GM19395 (cell line): Measurements from ENCODE around the gene SORBS1.

Experiments used
- ATAC-seq: cut with Tn5 transposase; IDR thresholded peaks from one replicate; pipeline ENCODE4 v1.9.1; 2021; ENCODE audit warnings: mild to moderate bottlenecking, moderate library complexity; ENCODE audit not compliant: unreplicated experiment

Gene SORBS1

GRCh38 chr10:95330966-95331453 lies 230.2 kb downstream of the SORBS1 start:
- no peak for ATAC-seq

GRCh38 chr10:95329296-95329695 lies 231.9 kb downstream of the SORBS1 start:
- ATAC-seq: no peak

GRCh38 chr10:95328013-95328412 lies 233.2 kb downstream of the SORBS1 start:
- no peak for ATAC-seq

GRCh38 chr10:95327367-95327766 lies 233.8 kb downstream of the SORBS1 start:
- ATAC-seq: no peak

GRCh38 chr10:95326396-95326795 lies 234.8 kb downstream of the SORBS1 start:
- no peak for ATAC-seq

- ATAC-seq: no peak
These were observed 235.3 kb downstream of the SORBS1 start for GRCh38 chr10:95325863-95326262.

- no peak for ATAC-seq
These were observed 236.5 kb downstream of the SORBS1 start for GRCh38 chr10:95324436-95325268.

- no peak for ATAC-seq
These were observed 239.4 kb downstream of the SORBS1 start for GRCh38 chr10:95321554-95322301.

GRCh38 chr10:95319239-95319638 lies 241.9 kb downstream of the SORBS1 start:
- ATAC-seq: no peak

GRCh38 chr10:95315509-95315908 lies 245.7 kb downstream of the SORBS1 start:
- ATAC-seq: no peak

GRCh38 chr10:95314192-95314918 lies 246.8 kb downstream of the SORBS1 start:
- ATAC-seq: no peak

GRCh38 chr10:95312986-95313495 lies 248.1 kb downstream of the SORBS1 start:
- no peak for ATAC-seq

GRCh38 chr10:95312257-95312656 lies 248.9 kb downstream of the SORBS1 start:
- no peak for ATAC-seq

- peak; percentile 65 for ATAC-seq
These were observed 251.2 kb downstream of the SORBS1 start for GRCh38 chr10:95309958-95310357.

- no peak for ATAC-seq
These were observed 252.5 kb downstream of the SORBS1 start for GRCh38 chr10:95308389-95309302.

GRCh38 chr10:95306851-95307250 lies 254.3 kb downstream of the SORBS1 start:
- ATAC-seq: no peak

- no peak for ATAC-seq
These were observed 254.9 kb downstream of the SORBS1 start for GRCh38 chr10:95306318-95306650.

- ATAC-seq: no peak
These were observed 255.4 kb downstream of the SORBS1 start for GRCh38 chr10:95305606-95306317.

- ATAC-seq: no peak
These were observed 256.2 kb downstream of the SORBS1 start for GRCh38 chr10:95304976-95305375.

GRCh38 chr10:95304463-95304862 lies 256.7 kb downstream of the SORBS1 start:
- ATAC-seq: no peak
